HEK293 (cell line): ENCODE results near the gene TADA2B.

ENCODE experiments used
- CTCF ChIA-PET: fragments of 350-600 bp; formaldehyde crosslinking; extraction: SDS; loops from one replicate; lab custom pipeline; 2021; ENCODE audit warnings: antibody characterized with exemption; lab: Yijun Ruan, JAX
- POLR2A ChIA-PET: fragments of 300-600 bp; formaldehyde crosslinking; extraction: SDS; loops from one replicate; lab custom pipeline; 2020; ENCODE audit warnings: antibody characterized with exemption, inconsistent platforms; lab: Yijun Ruan, JAX
- H3K27ac ChIP-seq: fragments of 200-500 bp; sonication (Bioruptor generic); 2 replicates; pipeline ENCODE4 v1.5.1; 2014; ENCODE audit warnings: low read depth, low read length, control low read depth, inconsistent platforms; ENCODE audit errors: extremely low read depth
- H3K36me3 ChIP-seq, 2 experiments: fragments of 200-500 bp in 1 of 2; sonication (Bioruptor generic) in 1 of 2; 1 replicate in 1 of 2; 2 replicates in 1 of 2; pipeline ENCODE4 v1.5.1; 2014 to 2017; ENCODE audit warnings: inconsistent platforms in 2 of 2, low read length in 2 of 2; ENCODE audit not compliant: control insufficient read depth in 2 of 2, insufficient read depth in 1 of 2
- H3K4me1 ChIP-seq: fragments of 200-500 bp; sonication (Bioruptor generic); 2 replicates; pipeline ENCODE4 v1.5.1; 2014; ENCODE audit warnings: mild to moderate bottlenecking, low read length, inconsistent platforms; ENCODE audit not compliant: control insufficient read depth, insufficient read depth
- H3K4me3 ChIP-seq: 2 replicates; pipeline ENCODE4 v1.5.1; 2011; ENCODE audit warnings: low read depth, mild to moderate bottlenecking, control low read depth, low read length, moderate library complexity
- H3K9me3 ChIP-seq: fragments of 200-500 bp; sonication (Bioruptor generic); 2 replicates; pipeline ENCODE4 v1.5.1; 2014; ENCODE audit warnings: low read depth, low read length, inconsistent platforms; ENCODE audit not compliant: control insufficient read depth, insufficient read depth
- GLI2 ChIP-seq: fragments of 450-650 bp; formaldehyde crosslinking; IDR thresholded peaks from 2 replicates; pipeline ENCODE4; 2017; ENCODE audit warnings: missing biosample characterization, missing genetic modification characterization, low read depth, borderline replicate concordance
- PRDM1 ChIP-seq: fragments of 450-650 bp; formaldehyde crosslinking; IDR thresholded peaks from 2 replicates; pipeline ENCODE4; 2016; ENCODE audit warnings: missing biosample characterization, missing genetic modification characterization
- REPIN1 ChIP-seq: fragments of 450-650 bp; formaldehyde crosslinking; IDR thresholded peaks from 2 replicates; pipeline ENCODE4 v1.5.1; 2017; ENCODE audit warnings: missing biosample characterization, missing genetic modification characterization, low read depth
- SCRT2 ChIP-seq: fragments of 450-650 bp; formaldehyde crosslinking; IDR thresholded peaks from 2 replicates; pipeline ENCODE4 v1.5.1; 2016; ENCODE audit warnings: missing biosample characterization, missing genetic modification characterization
- YY1 ChIP-seq: fragments of 450-650 bp; formaldehyde crosslinking; IDR thresholded peaks from 2 replicates; pipeline ENCODE4 v1.5.1; 2018; ENCODE audit warnings: missing biosample characterization, missing genetic modification characterization
- ZBTB1 ChIP-seq: fragments of 450-650 bp; formaldehyde crosslinking; IDR thresholded peaks from 2 replicates; pipeline ENCODE4 v1.5.1; 2016; ENCODE audit warnings: missing biosample characterization, missing genetic modification characterization
- ZBTB20 ChIP-seq: fragments of 450-650 bp; formaldehyde crosslinking; IDR thresholded peaks from 2 replicates; pipeline ENCODE4 v1.5.1; 2016; ENCODE audit warnings: missing biosample characterization, missing genetic modification characterization
- ZBTB44 ChIP-seq: fragments of 450-650 bp; IDR thresholded peaks from 2 replicates; pipeline ENCODE4 v1.5.1; 2018; ENCODE audit warnings: missing biosample characterization, mild to moderate bottlenecking, missing genetic modification characterization
- ZNF121 ChIP-seq: fragments of 450-650 bp; formaldehyde crosslinking; IDR thresholded peaks from 2 replicates; pipeline ENCODE4 v1.5.1; 2016; ENCODE audit warnings: missing biosample characterization, missing genetic modification characterization
- ZNF248 ChIP-seq: fragments of 450-650 bp; formaldehyde crosslinking; IDR thresholded peaks from 2 replicates; pipeline ENCODE4 v1.5.1; 2017; ENCODE audit warnings: missing biosample characterization, missing genetic modification characterization
- ZNF311 ChIP-seq: fragments of 450-650 bp; formaldehyde crosslinking; IDR thresholded peaks from 2 replicates; pipeline ENCODE4 v1.5.1; 2017; ENCODE audit warnings: missing biosample characterization, missing genetic modification characterization, borderline replicate concordance
- ZNF341 ChIP-seq: fragments of 450-650 bp; formaldehyde crosslinking; IDR thresholded peaks from 2 replicates; pipeline ENCODE4; 2016; ENCODE audit warnings: low read depth, missing biosample characterization, missing genetic modification characterization
- ZNF394 ChIP-seq: fragments of 450-650 bp; formaldehyde crosslinking; IDR thresholded peaks from 2 replicates; pipeline ENCODE4 v1.5.1; 2016; ENCODE audit warnings: missing biosample characterization, missing genetic modification characterization, mild to moderate bottlenecking, moderate library complexity, borderline replicate concordance
- ZNF423 ChIP-seq: fragments of 450-650 bp; formaldehyde crosslinking; IDR thresholded peaks from 2 replicates; pipeline ENCODE4 v1.5.1; 2016; ENCODE audit warnings: missing biosample characterization, missing genetic modification characterization
- ZNF433 ChIP-seq: fragments of 450-650 bp; formaldehyde crosslinking; IDR thresholded peaks from 2 replicates; pipeline ENCODE4 v1.5.1; 2016; ENCODE audit warnings: missing biosample characterization, missing genetic modification characterization, low read depth
- ZNF600 ChIP-seq: fragments of 450-650 bp; formaldehyde crosslinking; IDR thresholded peaks from 2 replicates; pipeline ENCODE4 v1.5.1; 2016; ENCODE audit warnings: missing biosample characterization, missing genetic modification characterization
- ZNF626 ChIP-seq: fragments of 450-650 bp; sonication (Bioruptor Pico); formaldehyde crosslinking; IDR thresholded peaks from 2 replicates; pipeline ENCODE4 v1.5.1; 2018; ENCODE audit warnings: missing biosample characterization, missing genetic modification characterization, inconsistent platforms
- ZNF837 ChIP-seq: fragments of 450-650 bp; formaldehyde crosslinking; IDR thresholded peaks from 2 replicates; pipeline ENCODE4 v1.5.1; 2016; ENCODE audit warnings: missing biosample characterization, missing genetic modification characterization
- ZXDB ChIP-seq: fragments of 450-650 bp; formaldehyde crosslinking; IDR thresholded peaks from 2 replicates; pipeline ENCODE4 v1.5.1; 2016; ENCODE audit warnings: missing biosample characterization, missing genetic modification characterization
- TF ChIP-seq, protein P1 (sequence below): fragments of 450-650 bp; formaldehyde crosslinking; IDR thresholded peaks from 2 replicates; pipeline ENCODE4 v1.5.0; 2017; ENCODE audit warnings: missing biosample characterization, missing genetic modification characterization, borderline replicate concordance
- TF ChIP-seq, protein P2 (sequence below): fragments of 450-650 bp; IDR thresholded peaks from 2 replicates; pipeline ENCODE4 v1.5.1; 2018; ENCODE audit warnings: missing biosample characterization, missing genetic modification characterization
- TF ChIP-seq, protein P3 (sequence below): fragments of 450-650 bp; formaldehyde crosslinking; IDR thresholded peaks from 2 replicates; pipeline ENCODE4 v1.5.1; 2016; ENCODE audit warnings: missing biosample characterization, missing genetic modification characterization
- TF ChIP-seq, protein P4 (sequence below): fragments of 450-650 bp; formaldehyde crosslinking; IDR thresholded peaks from 2 replicates; pipeline ENCODE4 v1.5.1; 2016; ENCODE audit warnings: missing biosample characterization, missing genetic modification characterization, low read depth

The TADA2B gene

DNA sequence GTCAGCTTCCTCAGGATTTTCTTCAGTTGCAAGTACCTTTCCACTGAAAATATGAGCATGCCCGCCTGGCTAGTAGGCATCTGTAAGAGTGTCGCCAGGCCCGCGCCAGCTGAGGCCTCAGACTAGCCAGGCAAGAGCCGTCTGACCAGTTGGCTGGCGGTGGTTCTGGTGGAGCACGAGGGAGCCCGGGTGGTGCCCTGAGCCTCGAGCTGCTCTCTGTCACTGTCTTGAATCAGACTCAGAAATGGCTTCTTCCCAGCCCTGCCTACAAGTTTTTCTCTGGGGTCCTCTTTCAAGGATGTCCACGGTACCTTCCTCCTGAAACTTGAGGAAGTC, 12.8 kb downstream of the TADA2B start:
- Histone ChIP-seq H3K9me3 (no peaks in the 10 kb centered on the region), H3K4me3 (no peak overlapping the region), H3K27ac (no peak overlapping the region), H3K36me3 (peaks cover 0 to 82% of the 10 kb centered on the region in 2 experiments; a peak in 1 of 3 replicates), H3K4me1 (no peaks in the 10 kb centered on the region)
- ChIA-PET POLR2A (interaction anchor here (1.2 to 1.6 kb wide), 2 partner anchors 11 to 12 kb away, joined by 3 to 8 read pairs; partner anchors contain the start of genes GRPEL1 and TADA2B), CTCF (interaction anchor here (0.7 kb wide), 1 partner anchor 12 kb away, joined by 3 read pairs; no protein-coding TSS in a partner anchor)
- TF ChIP-seq ZNF248 (tag by site-specific recombination): no peak
- TF ChIP-seq, protein P1, sequence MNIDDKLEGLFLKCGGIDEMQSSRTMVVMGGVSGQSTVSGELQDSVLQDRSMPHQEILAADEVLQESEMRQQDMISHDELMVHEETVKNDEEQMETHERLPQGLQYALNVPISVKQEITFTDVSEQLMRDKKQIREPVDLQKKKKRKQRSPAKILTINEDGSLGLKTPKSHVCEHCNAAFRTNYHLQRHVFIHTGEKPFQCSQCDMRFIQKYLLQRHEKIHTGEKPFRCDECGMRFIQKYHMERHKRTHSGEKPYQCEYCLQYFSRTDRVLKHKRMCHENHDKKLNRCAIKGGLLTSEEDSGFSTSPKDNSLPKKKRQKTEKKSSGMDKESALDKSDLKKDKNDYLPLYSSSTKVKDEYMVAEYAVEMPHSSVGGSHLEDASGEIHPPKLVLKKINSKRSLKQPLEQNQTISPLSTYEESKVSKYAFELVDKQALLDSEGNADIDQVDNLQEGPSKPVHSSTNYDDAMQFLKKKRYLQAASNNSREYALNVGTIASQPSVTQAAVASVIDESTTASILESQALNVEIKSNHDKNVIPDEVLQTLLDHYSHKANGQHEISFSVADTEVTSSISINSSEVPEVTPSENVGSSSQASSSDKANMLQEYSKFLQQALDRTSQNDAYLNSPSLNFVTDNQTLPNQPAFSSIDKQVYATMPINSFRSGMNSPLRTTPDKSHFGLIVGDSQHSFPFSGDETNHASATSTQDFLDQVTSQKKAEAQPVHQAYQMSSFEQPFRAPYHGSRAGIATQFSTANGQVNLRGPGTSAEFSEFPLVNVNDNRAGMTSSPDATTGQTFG (tag by site-specific recombination): no peak
- no peak for TF ChIP-seq GLI2 (tag by site-specific recombination)
- no peak for TF ChIP-seq ZNF626 (tag by site-specific recombination)
- TF ChIP-seq ZNF837 (tag by site-specific recombination): no peak
- TF ChIP-seq ZXDB (tag by site-specific recombination): no peak
- TF ChIP-seq ZBTB1 (tag by site-specific recombination): no peak
- no peak for TF ChIP-seq ZNF341 (tag by site-specific recombination)
- TF ChIP-seq ZNF311: no peak
- TF ChIP-seq ZBTB20 (tag by site-specific recombination): no peak
- no peak for TF ChIP-seq ZBTB44 (tag by site-specific recombination)
- TF ChIP-seq ZNF423 (tag by site-specific recombination): no peak
- no peak for TF ChIP-seq ZNF394 (tag by site-specific recombination)
- TF ChIP-seq, protein P2, sequence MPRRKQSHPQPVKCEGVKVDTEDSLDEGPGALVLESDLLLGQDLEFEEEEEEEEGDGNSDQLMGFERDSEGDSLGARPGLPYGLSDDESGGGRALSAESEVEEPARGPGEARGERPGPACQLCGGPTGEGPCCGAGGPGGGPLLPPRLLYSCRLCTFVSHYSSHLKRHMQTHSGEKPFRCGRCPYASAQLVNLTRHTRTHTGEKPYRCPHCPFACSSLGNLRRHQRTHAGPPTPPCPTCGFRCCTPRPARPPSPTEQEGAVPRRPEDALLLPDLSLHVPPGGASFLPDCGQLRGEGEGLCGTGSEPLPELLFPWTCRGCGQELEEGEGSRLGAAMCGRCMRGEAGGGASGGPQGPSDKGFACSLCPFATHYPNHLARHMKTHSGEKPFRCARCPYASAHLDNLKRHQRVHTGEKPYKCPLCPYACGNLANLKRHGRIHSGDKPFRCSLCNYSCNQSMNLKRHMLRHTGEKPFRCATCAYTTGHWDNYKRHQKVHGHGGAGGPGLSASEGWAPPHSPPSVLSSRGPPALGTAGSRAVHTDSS (tag by site-specific recombination): no peak

DNA sequence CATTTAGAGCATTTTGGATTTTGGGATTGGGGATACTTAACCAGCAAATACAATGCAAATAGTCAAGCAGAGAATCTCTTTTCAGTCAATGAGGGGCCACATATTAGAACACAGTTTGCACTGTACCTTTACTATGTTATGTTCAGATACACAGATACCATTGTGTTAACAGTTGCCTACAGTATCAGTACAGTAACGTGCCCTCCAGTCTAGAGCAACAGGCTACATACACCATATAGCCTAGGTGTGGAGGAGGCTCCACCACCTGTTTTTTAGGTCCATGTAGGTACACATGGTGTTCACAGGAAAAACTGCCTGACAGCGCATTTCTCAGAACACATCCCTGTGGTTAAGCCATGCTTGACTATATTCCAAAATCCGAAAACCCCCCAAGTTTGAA, 15.6 kb downstream of the TADA2B start:
- Histone ChIP-seq H3K4me3 (no peak overlapping the region), H3K9me3 (no peaks in the 10 kb centered on the region), H3K4me1 (no peaks in the 10 kb centered on the region), H3K36me3 (peaks cover 0 to 89% of the 10 kb centered on the region in 2 experiments; a peak in 1 of 3 replicates), H3K27ac (no peak overlapping the region)
- no peak for TF ChIP-seq ZNF433 (tag by site-specific recombination)
- TF ChIP-seq YY1 (tag by site-specific recombination): no peak
- no peak for TF ChIP-seq ZNF121 (tag by site-specific recombination)
- TF ChIP-seq REPIN1 (tag by site-specific recombination): no peak
- TF ChIP-seq, protein P3, sequence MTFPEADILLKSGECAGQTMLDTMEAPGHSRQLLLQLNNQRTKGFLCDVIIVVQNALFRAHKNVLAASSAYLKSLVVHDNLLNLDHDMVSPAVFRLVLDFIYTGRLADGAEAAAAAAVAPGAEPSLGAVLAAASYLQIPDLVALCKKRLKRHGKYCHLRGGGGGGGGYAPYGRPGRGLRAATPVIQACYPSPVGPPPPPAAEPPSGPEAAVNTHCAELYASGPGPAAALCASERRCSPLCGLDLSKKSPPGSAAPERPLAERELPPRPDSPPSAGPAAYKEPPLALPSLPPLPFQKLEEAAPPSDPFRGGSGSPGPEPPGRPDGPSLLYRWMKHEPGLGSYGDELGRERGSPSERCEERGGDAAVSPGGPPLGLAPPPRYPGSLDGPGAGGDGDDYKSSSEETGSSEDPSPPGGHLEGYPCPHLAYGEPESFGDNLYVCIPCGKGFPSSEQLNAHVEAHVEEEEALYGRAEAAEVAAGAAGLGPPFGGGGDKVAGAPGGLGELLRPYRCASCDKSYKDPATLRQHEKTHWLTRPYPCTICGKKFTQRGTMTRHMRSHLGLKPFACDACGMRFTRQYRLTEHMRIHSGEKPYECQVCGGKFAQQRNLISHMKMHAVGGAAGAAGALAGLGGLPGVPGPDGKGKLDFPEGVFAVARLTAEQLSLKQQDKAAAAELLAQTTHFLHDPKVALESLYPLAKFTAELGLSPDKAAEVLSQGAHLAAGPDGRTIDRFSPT: no peak
- TF ChIP-seq ZNF600 (tag by site-specific recombination): no peak
- TF ChIP-seq SCRT2 (tag by site-specific recombination): 0 out of 2 replicates have a peak, but pooled peaks have one; percentile 20
- no peak for TF ChIP-seq PRDM1 (tag by site-specific recombination)
- TF ChIP-seq, protein P4, sequence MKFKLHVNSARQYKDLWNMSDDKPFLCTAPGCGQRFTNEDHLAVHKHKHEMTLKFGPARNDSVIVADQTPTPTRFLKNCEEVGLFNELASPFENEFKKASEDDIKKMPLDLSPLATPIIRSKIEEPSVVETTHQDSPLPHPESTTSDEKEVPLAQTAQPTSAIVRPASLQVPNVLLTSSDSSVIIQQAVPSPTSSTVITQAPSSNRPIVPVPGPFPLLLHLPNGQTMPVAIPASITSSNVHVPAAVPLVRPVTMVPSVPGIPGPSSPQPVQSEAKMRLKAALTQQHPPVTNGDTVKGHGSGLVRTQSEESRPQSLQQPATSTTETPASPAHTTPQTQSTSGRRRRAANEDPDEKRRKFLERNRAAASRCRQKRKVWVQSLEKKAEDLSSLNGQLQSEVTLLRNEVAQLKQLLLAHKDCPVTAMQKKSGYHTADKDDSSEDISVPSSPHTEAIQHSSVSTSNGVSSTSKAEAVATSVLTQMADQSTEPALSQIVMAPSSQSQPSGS (tag by site-specific recombination): no peak
- POLR2A ChIA-PET: interaction anchor here (1.4 kb wide), 1 partner anchor 9 kb away, joined by 5 read pairs; the partner anchor contains the start of gene GRPEL1
- CTCF ChIA-PET: no interaction called here
